Measurements from ENCODE around the gene MRS2. TPM values are rescaled to one million over a fixed set of nuclear protein-coding genes. Genes with fewer than 3 reads are reported as not detected.

MRS2 gene
- total RNA-seq, 1 donor from 2014 or later: 43.2 TPM

- no peak for TF ChIP-seq CTCF (conservative IDR thresholded peaks at IDR 0.05)
- Mint-ChIP-seq H3K9me3 (no peaks in the 10 kb centered on the region), H3K27ac (no peak overlapping the region), H3K36me3 (no peaks in the 10 kb centered on the region), H3K4me3 (no peak overlapping the region), H3K4me1 (ENCODE audit: unreplicated experiment) (peaks cover 4% of the 10 kb centered on the region), H3K27me3 (no peaks in the 10 kb centered on the region)
- DNase-seq (ENCODE audit: extremely low spot score, unreplicated experiment): no peak
Measured at GRCh38 chr6:24439858-24440539, 37.3 kb downstream of the MRS2 start.

- no peaks in the 10 kb centered on the region for H3K36me3 Mint-ChIP-seq
- peaks cover 4% of the 10 kb centered on the region for H3K4me1 Mint-ChIP-seq (ENCODE audit: unreplicated experiment)
- TF ChIP-seq CTCF (conservative IDR thresholded peaks at IDR 0.05): no peak
- H3K9me3 Mint-ChIP-seq: no peaks in the 10 kb centered on the region
- no peak overlapping the region for H3K4me3 Mint-ChIP-seq
- no peaks in the 10 kb centered on the region for H3K27me3 Mint-ChIP-seq
- DNase-seq (ENCODE audit: extremely low spot score, unreplicated experiment): no peak
- no peak overlapping the region for H3K27ac Mint-ChIP-seq
Measured at GRCh38 chr6:24440897-24441598, 38.3 kb downstream of the MRS2 start.

GRCh38 chr6:24441599-24441904 lies 38.8 kb downstream of the MRS2 start:
- no peaks in the 10 kb centered on the region for H3K9me3 Mint-ChIP-seq
- no peak overlapping the region for H3K27ac Mint-ChIP-seq
- H3K4me1 Mint-ChIP-seq (ENCODE audit: unreplicated experiment): peaks cover 4% of the 10 kb centered on the region
- no peaks in the 10 kb centered on the region for H3K36me3 Mint-ChIP-seq
- no peak for DNase-seq (ENCODE audit: extremely low spot score, unreplicated experiment)
- H3K4me3 Mint-ChIP-seq: no peak overlapping the region
- TF ChIP-seq CTCF (conservative IDR thresholded peaks at IDR 0.05): no peak
- no peaks in the 10 kb centered on the region for H3K27me3 Mint-ChIP-seq

GRCh38 chr6:24444588-24444987 lies 41.9 kb downstream of the MRS2 start:
- no peaks in the 10 kb centered on the region for H3K36me3 Mint-ChIP-seq
- no peak overlapping the region for H3K27ac Mint-ChIP-seq

GRCh38 chr6:24445704-24446103 lies 43.0 kb downstream of the MRS2 start:
- H3K27me3 Mint-ChIP-seq: no peaks in the 10 kb centered on the region
- H3K36me3 Mint-ChIP-seq: no peaks in the 10 kb centered on the region
- no peaks in the 10 kb centered on the region for H3K9me3 Mint-ChIP-seq
- H3K4me1 Mint-ChIP-seq (ENCODE audit: unreplicated experiment): peaks cover 4% of the 10 kb centered on the region
- H3K27ac Mint-ChIP-seq: no peak overlapping the region
- TF ChIP-seq CTCF (conservative IDR thresholded peaks at IDR 0.05): no peak
- no peak overlapping the region for H3K4me3 Mint-ChIP-seq
- no peak for DNase-seq (ENCODE audit: extremely low spot score, unreplicated experiment)

More at GRCh38 chr6:24444588-24444987, 41.9 kb downstream of the MRS2 start:
- no peak for TF ChIP-seq CTCF (conservative IDR thresholded peaks at IDR 0.05)
- DNase-seq (ENCODE audit: extremely low spot score, unreplicated experiment): no peak
- Mint-ChIP-seq H3K9me3 (no peaks in the 10 kb centered on the region), H3K4me3 (no peak overlapping the region), H3K27me3 (no peaks in the 10 kb centered on the region), H3K4me1 (ENCODE audit: unreplicated experiment) (peaks cover 4% of the 10 kb centered on the region)
